ENCODE measurements around the gene FAAP20. TPM values are rescaled to one million over a fixed set of nuclear protein-coding genes. Genes with fewer than 3 reads are reported as not detected.

Gene FAAP20
- total RNA-seq, 1 experiment from 2014 or later: 112 TPM

GRCh38 chr1:2204415-2205190 is 10.0 kb upstream of the FAAP20 start:
- RAD21 ChIA-PET (ENCODE audit: low non-redundant PET in 1 of 2, low total read pairs in 2 of 2, uncharacterized antibody in 2 of 2, unreplicated experiment in 2 of 2): interaction anchor here (0.6 to 0.7 kb wide), 2 partner anchors 10 to 1227 kb away, joined by 6 to 9 read pairs; partner anchors contain the start of gene FAAP20 (in 1 of the 2)
- Histone ChIP-seq H3K9me2 (ENCODE audit: insufficient read depth) (no peaks in the 10 kb centered on the region), H3K4me1 (ENCODE audit: control insufficient read depth in 1 of 2, insufficient read depth in 2 of 2, low read length in 2 of 2) (peaks cover 21 to 37% of the 10 kb centered on the region in 2 experiments), H2AFZ (ENCODE audit: low read depth, low read length, poor library complexity, severe bottlenecking) (no peak overlapping the region), H3K9ac (ENCODE audit: low read length) (peak overlapping the region; percentile 40; the same call in 1 of the 2 replicates), H4K20me1 (ENCODE audit: insufficient read depth) (no peaks in the 10 kb centered on the region), H3K36me3 (ENCODE audit: control insufficient read depth in 1 of 2, insufficient read depth in 2 of 2, low read length in 2 of 2) (no peaks in the 10 kb centered on the region), H3K4me2 (ENCODE audit: low read length) (peak overlapping the region; percentile 77), H3K9me3 (ENCODE audit: control insufficient read depth in 1 of 2, insufficient read depth in 1 of 2, low read depth in 1 of 2, low read length in 2 of 2) (no peaks in the 10 kb centered on the region), H3K27me3 (ENCODE audit: insufficient read depth, low read length) (no peaks in the 10 kb centered on the region), H3K4me3 (replicated peaks in 1 of 2; ENCODE audit: low read depth in 1 of 2, low read length in 2 of 2) (peak overlapping the region; percentile 32 to 45), H3K27ac (ENCODE audit: low read depth, low read length) (peak overlapping the region; percentile 37; the same call in 1 of the 2 replicates), H3K79me2 (ENCODE audit: insufficient read depth, low read length) (no peaks in the 10 kb centered on the region)
- CTCF ChIA-PET: interaction anchor here (1.6 to 2.5 kb wide), 2 partner anchors 10 to 177 kb away, joined by 9 to 16 read pairs; partner anchors contain the start of gene FAAP20
- TF ChIP-seq YY1 (IDR thresholded peaks at IDR 0.05; ENCODE audit: extremely low read depth, insufficient replicate concordance, low read depth, low read length): no peak
- TF ChIP-seq REST (IDR thresholded peaks at IDR 0.05; ENCODE audit: low read depth): no peak
- TF ChIP-seq SIN3A (IDR thresholded peaks at IDR 0.05; ENCODE audit: low read depth): no peak
- TF ChIP-seq ZBTB33 (IDR thresholded peaks at IDR 0.05; ENCODE audit: extremely low read depth, insufficient replicate concordance, low read length): no peak
- no peak for TF ChIP-seq ELF1 (IDR thresholded peaks at IDR 0.05; ENCODE audit: borderline replicate concordance, low read depth)
- TF ChIP-seq TCF7L2 (IDR thresholded peaks at IDR 0.05; ENCODE audit: borderline replicate concordance, extremely low read depth, insufficient read depth, insufficient read length): no peak
- no peak for TF ChIP-seq CBX3 (IDR thresholded peaks at IDR 0.05; ENCODE audit: low read depth)
- no peak for TF ChIP-seq SP1 (IDR thresholded peaks at IDR 0.05; ENCODE audit: low read depth)
- no peak for TF ChIP-seq ZFX (IDR thresholded peaks at IDR 0.05)
- TF ChIP-seq CEBPB (IDR thresholded peaks at IDR 0.05; ENCODE audit: low read depth): no peak
- no peak for TF ChIP-seq EZH2phosphoT487 (IDR thresholded peaks at IDR 0.05; ENCODE audit: borderline replicate concordance)
- no peak for TF ChIP-seq ATF3 (IDR thresholded peaks at IDR 0.05)
- no peak for TF ChIP-seq MAX (IDR thresholded peaks at IDR 0.05)
- TF ChIP-seq POLR2AphosphoS5 (IDR thresholded peaks at IDR 0.05; ENCODE audit: low read depth, low read length): no peak; the same call in 1 of the 2 replicates
- no peak for TF ChIP-seq EZH2 (IDR thresholded peaks at IDR 0.05)
- TF ChIP-seq JUND (IDR thresholded peaks at IDR 0.05): no peak
- no peak for TF ChIP-seq SRF (IDR thresholded peaks at IDR 0.05; ENCODE audit: low read depth)
- no peak for TF ChIP-seq RAD21 (IDR thresholded peaks at IDR 0.05; ENCODE audit: low read depth)
- no peak for TF ChIP-seq POLR2A (IDR thresholded peaks at IDR 0.05; ENCODE audit: borderline replicate concordance, extremely low read depth, insufficient read depth, insufficient read length)
- no peak for TF ChIP-seq EGR1 (IDR thresholded peaks at IDR 0.05; ENCODE audit: low read depth)
- POLR2A ChIA-PET: interaction anchor here (0.9 kb wide), 1 partner anchor 17 kb away, joined by 5 read pairs; no protein-coding TSS in a partner anchor
- DNase-seq (ENCODE audit: low read depth, low spot score): no peak
- ATAC-seq: peak; percentile 60
- no TSS peak for BruUV-seq (replicated peaks)
- intact Hi-C loops (cut with micrococcal nuclease): no loop called here
